GM06990 (cell line): ENCODE measurements around the gene ALK.

Source experiments
- DNase-seq: peaks from one replicate; pipeline ENCODE4 v3.0.0-alpha.2; 2011; ENCODE audit not compliant: insufficient read length; ENCODE audit errors: extremely low read depth
- H3K27me3 ChIP-seq: replicated peaks from 2 replicates; pipeline ENCODE4 v1.6.0; 2011; ENCODE audit warnings: low read length; ENCODE audit not compliant: control insufficient read depth, insufficient read depth
- H3K36me3 ChIP-seq: 2 replicates; pipeline ENCODE4 v1.5.1; 2011; ENCODE audit warnings: low read length; ENCODE audit not compliant: control insufficient read depth, insufficient read depth
- H3K4me3 ChIP-seq: replicated peaks from 2 replicates; pipeline ENCODE4 v1.5.1; 2011; ENCODE audit warnings: low read depth, mild to moderate bottlenecking, control low read depth, low read length
- TF ChIP-seq, protein P1 (sequence below): IDR thresholded peaks from 2 replicates; pipeline ENCODE4 v1.5.1; 2011; ENCODE audit warnings: low read length, control low read depth, mild to moderate bottlenecking, inconsistent platforms; ENCODE audit not compliant: insufficient read depth, poor library complexity, severe bottlenecking

ALK gene

DNA sequence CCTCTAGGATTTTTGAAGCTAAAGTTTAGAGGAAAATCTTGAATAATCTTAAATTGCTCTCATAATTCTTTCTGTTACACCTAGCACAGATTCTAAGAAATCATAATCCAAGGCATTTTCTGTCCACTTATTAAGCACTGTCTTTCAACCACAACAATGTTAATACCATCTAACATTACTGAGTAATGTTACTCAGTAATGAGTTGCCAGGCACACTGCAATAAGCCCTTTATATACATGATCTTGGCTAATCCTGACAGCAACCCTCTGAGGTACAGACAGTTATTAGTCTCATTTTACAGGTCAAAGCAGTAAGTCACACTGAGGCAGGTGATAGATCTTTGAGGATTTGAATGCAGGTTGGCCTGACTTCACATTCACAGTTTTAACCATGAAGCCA lies 291.9 kb downstream of the ALK start:
- TF ChIP-seq, protein P1, sequence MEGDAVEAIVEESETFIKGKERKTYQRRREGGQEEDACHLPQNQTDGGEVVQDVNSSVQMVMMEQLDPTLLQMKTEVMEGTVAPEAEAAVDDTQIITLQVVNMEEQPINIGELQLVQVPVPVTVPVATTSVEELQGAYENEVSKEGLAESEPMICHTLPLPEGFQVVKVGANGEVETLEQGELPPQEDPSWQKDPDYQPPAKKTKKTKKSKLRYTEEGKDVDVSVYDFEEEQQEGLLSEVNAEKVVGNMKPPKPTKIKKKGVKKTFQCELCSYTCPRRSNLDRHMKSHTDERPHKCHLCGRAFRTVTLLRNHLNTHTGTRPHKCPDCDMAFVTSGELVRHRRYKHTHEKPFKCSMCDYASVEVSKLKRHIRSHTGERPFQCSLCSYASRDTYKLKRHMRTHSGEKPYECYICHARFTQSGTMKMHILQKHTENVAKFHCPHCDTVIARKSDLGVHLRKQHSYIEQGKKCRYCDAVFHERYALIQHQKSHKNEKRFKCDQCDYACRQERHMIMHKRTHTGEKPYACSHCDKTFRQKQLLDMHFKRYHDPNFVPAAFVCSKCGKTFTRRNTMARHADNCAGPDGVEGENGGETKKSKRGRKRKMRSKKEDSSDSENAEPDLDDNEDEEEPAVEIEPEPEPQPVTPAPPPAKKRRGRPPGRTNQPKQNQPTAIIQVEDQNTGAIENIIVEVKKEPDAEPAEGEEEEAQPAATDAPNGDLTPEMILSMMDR: no peak
- H3K36me3 ChIP-seq: no peaks in the 10 kb centered on the region
- no peaks in the 10 kb centered on the region for H3K27me3 ChIP-seq
- DNase-seq: no peak
- no peak overlapping the region for H3K4me3 ChIP-seq

DNA sequence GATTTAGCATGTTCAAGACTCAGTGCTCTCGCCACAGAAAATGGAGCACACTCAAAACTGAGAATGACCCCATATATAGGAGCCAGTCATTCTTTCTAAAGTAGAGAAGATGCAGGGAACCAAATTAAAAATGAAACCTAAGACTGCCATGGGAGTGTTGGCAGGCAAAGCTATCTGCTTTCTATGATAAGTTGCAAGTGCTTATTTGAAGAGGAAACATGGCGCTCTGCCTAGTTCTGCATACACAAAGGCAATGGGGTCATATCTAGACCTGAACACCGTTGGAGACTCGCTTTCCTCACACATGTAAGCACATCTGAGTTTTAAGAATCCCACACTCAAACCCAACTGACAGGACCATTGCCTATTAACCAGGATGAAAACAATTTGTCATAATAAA lies 292.5 kb downstream of the ALK start:
- DNase-seq: no peak
- no peak overlapping the region for H3K4me3 ChIP-seq
- TF ChIP-seq, protein P1: no peak
- H3K36me3 ChIP-seq: no peaks in the 10 kb centered on the region
- H3K27me3 ChIP-seq: no peaks in the 10 kb centered on the region

DNA sequence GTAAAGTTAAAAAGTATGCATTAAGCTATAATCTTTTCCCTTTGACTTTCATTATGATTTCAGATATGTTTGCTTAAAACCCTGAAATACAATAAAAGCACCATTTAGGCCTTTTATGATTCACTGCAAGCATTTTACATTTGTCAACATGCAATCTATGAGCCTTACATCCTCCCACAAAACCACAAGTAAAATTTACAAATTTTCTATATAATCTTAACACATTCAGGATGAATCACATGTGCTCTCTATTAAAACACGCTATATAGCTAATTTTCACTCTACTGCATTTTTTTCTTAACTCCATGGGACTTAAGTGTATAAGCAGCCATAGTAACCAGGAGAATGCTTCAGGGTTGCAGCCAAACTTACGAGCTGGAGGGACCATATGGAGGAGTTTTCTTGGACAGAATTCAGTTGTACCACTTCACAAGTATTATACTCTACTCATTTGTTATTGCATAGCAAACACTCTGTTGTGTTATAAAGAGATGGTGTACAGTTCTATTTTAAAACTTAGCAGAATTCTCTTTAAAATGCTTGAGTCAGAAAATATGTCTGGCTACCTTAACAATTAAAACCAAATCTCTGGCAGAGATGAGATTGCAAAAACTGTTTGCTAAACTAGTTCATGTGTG lies 293.2 kb downstream of the ALK start:
- Histone ChIP-seq H3K36me3 (no peaks in the 10 kb centered on the region), H3K4me3 (no peak overlapping the region), H3K27me3 (no peaks in the 10 kb centered on the region)
- no peak for DNase-seq
- TF ChIP-seq, protein P1: no peak

DNA sequence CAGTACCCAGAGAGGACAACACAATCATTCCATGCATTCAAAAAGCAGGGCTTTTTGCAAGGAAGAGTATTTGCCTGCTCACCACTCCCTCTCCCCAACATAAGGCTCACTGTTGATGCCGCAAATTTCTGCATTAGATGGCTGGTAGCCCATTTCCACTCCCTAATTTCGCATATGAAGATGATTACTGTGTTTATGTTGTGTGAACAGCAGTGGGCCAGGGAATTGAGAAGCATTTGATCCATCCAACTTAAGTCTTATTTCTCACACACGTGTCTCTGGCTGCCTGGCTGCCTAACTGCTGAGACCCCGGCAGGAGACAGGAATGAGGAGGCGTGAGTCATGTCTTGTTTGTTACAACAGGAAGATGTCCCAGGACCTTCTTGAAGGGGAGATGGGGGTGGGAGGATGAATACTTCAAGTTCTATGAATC lies 294.1 kb downstream of the ALK start:
- no peak for DNase-seq
- H3K36me3 ChIP-seq: no peaks in the 10 kb centered on the region
- TF ChIP-seq, protein P1: no peak
- no peaks in the 10 kb centered on the region for H3K27me3 ChIP-seq
- H3K4me3 ChIP-seq: no peak overlapping the region

DNA sequence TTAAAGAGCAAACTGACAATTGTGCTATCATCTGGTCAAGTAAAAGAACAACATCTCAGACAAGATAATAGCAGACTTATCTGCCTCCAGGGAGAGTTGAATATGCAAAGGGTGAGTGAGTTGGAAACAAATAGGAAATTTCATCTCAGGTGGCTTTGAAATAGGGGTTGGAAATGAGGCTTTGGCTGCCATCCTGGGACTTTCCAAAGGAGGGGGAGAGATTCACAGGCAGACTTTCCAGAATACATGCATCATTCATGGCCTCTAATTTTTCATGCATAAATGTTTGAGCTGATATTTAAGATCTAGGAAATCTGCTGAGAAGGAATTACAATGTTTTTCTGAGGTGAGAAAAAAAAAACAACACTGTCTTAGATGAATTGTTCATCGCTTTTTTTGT lies 300.5 kb downstream of the ALK start:
- no peaks in the 10 kb centered on the region; the same call in 1 of the 2 replicates for H3K27me3 ChIP-seq
- no peaks in the 10 kb centered on the region for H3K36me3 ChIP-seq
- no peak overlapping the region for H3K4me3 ChIP-seq
- DNase-seq: no peak
- TF ChIP-seq, protein P1: no peak

DNA sequence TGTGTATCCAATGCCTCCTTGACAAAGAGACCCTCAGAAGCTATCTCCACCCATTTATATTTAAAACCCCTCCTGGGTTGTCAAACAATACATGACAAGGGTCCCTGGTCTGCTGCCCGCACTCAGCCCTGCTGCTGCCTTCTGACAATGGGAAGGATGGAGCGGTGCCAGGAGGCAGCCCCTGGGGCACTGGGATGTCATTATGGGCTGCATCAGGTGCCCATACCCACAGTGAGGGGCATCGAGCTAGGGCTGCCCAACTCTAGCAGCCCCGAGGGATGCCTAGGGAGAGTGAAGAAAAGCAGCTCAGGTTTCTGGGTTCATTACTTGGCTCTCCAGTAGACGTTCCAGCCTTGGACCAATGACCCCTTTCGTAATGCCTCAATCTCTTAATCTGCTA lies 301.7 kb downstream of the ALK start:
- Histone ChIP-seq H3K4me3 (no peak overlapping the region), H3K36me3 (no peaks in the 10 kb centered on the region), H3K27me3 (no peaks in the 10 kb centered on the region; the same call in 1 of the 2 replicates)
- TF ChIP-seq, protein P1: no peak
- no peak for DNase-seq
